Measurements from ENCODE around the gene DIPK1A. TPM values are rescaled to one million over a fixed set of nuclear protein-coding genes. Genes with fewer than 3 reads are reported as not detected.
A peak's percentile ranks its signal among the peaks of the same experiment; 100 is the strongest.

The DIPK1A gene
- total RNA-seq, 3 donors from 2014 or later: 7.6 to 20.4 (median 12.8) TPM

DNA sequence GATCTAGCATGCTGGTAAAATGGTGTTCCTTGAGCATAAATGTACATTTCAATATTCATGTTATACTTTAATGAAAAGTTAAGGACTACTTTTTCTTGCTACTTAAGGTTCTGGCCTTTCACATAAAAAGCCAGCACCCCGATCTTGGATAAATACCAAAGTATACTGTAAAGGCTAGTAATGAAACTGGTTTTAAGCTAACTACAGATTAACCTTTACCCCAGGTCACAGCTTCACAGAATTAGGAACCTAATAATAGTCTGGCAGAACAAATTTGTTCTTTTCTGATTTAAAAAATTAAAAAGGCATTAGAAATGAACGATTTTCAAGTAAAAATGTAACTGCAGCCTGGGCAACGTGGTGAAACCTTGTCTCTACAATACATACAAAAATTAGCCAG lies 23.5 kb downstream of the DIPK1A start:
- intact Hi-C loops (cut with DNase I, micrococcal nuclease): no loop called here
- no peaks in the 10 kb centered on the region for H3K4me1 ChIP-seq (ENCODE audit: low read depth)
- no peak for ATAC-seq

GRCh38 chr1:92936865-92937264 lies 24.4 kb downstream of the DIPK1A start:
- H3K4me3 ChIP-seq: no peak overlapping the region
- intact Hi-C loops (cut with DNase I, micrococcal nuclease): no loop called here
- DNase-seq: no peak
- no peaks in the 10 kb centered on the region for H3K4me1 ChIP-seq (ENCODE audit: low read depth)
- TF ChIP-seq CTCF (IDR thresholded peaks at IDR 0.05): no peak
- no peak for ATAC-seq
- H3K36me3 ChIP-seq (ENCODE audit: low read depth): no peaks in the 10 kb centered on the region
- no peaks in the 10 kb centered on the region for H3K9me3 ChIP-seq

More for the DNA sequence above, 23.5 kb downstream of the DIPK1A start:
- TF ChIP-seq CTCF (IDR thresholded peaks at IDR 0.05): no peak
- no peak for DNase-seq
- H3K4me3 ChIP-seq: no peak overlapping the region
- H3K9me3 ChIP-seq: no peaks in the 10 kb centered on the region
- H3K36me3 ChIP-seq (ENCODE audit: low read depth): no peaks in the 10 kb centered on the region

- Histone ChIP-seq H3K4me3 (no peak overlapping the region), H3K36me3 (ENCODE audit: low read depth) (no peaks in the 10 kb centered on the region), H3K9me3 (no peaks in the 10 kb centered on the region), H3K4me1 (ENCODE audit: low read depth) (no peaks in the 10 kb centered on the region)
- intact Hi-C loops (cut with DNase I, micrococcal nuclease): no loop called here
- peak; percentile 18 for ATAC-seq
- TF ChIP-seq CTCF (IDR thresholded peaks at IDR 0.05): no peak
- DNase-seq: peak in 2 of 3 donors; percentile 31 to 59
Observed at GRCh38 chr1:92934395-92935378, 26.6 kb downstream of the DIPK1A start.

DNA sequence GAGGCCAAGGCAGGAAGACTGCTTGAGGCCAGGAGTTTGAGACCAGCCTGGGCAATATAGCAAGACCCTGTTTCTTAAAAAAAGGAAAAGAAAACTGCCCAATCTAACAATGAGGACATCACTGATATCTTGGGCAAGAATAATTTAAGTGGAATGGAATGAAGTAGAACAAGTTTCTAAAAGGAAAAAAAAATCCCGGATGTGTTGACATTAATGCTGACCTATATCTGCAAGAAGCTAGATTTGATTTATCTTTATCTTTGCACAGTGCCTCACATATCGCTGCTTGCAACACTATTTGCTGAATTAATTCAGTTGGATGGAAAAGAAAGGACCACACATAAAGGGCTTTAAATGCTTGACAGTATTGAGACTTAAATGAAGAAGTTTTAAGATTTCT lies 27.8 kb downstream of the DIPK1A start:
- ATAC-seq (no peak), DNase-seq (no peak)
- Histone ChIP-seq H3K4me3 (no peak overlapping the region), H3K9me3 (no peaks in the 10 kb centered on the region), H3K36me3 (ENCODE audit: low read depth) (no peaks in the 10 kb centered on the region), H3K4me1 (ENCODE audit: low read depth) (no peaks in the 10 kb centered on the region)
- no peak for TF ChIP-seq CTCF (IDR thresholded peaks at IDR 0.05)
- intact Hi-C loops (cut with DNase I, micrococcal nuclease): no loop called here

DNA sequence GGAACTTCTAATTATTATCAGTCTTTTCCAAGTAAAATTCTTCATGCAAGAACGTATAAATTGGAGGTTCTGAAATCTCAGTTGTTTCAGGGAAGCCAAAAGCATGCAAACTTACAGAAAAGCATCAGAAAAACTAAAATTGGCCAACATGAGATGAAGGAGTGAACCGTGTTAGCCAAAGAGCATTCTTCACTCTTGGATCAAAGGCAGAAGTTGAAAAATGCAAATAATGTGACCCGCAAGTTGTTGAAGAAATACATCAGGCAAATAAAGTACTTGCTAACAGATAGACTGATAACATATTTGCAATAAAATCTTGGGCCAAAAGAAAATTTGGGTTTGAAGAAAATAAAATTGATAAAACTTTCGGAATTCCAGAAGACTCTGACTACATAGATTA lies 29.6 kb downstream of the DIPK1A start:
- no peaks in the 10 kb centered on the region for H3K36me3 ChIP-seq (ENCODE audit: low read depth)
- H3K4me1 ChIP-seq (ENCODE audit: low read depth): no peaks in the 10 kb centered on the region
- no peak for ATAC-seq
- H3K9me3 ChIP-seq: no peaks in the 10 kb centered on the region
- intact Hi-C loops (cut with DNase I, micrococcal nuclease): no loop called here
- DNase-seq: no peak
- H3K4me3 ChIP-seq: no peak overlapping the region
- TF ChIP-seq CTCF (IDR thresholded peaks at IDR 0.05): no peak

Measured in mucosa of descending colon (tissue), 3 donors.